Activated CD4-positive, alpha-beta T cell treated with anti-CD3 and anti-CD28 coated beads for 24 hours (primary cell): ENCODE data around the gene NTSR1.

ENCODE experiments used
- DNase-seq, 2 donors: peaks; one replicate each; pipeline ENCODE4 v3.0.0-alpha.2; 2020; ENCODE audit warnings: low read depth in 2 of 2

Gene NTSR1

GRCh38 chr20:62708591-62709536, at the start of gene NTSR1:
TSS of gene NTSR1 (plus strand) at chr20:62708836. CDS start at chr20:62709208, 372 bp downstream.
- DNase-seq: no peak

- no peak for DNase-seq
Measured at GRCh38 chr20:62659488-62660239, 49.0 kb upstream of the NTSR1 start.

- no peak for DNase-seq
Measured at GRCh38 chr20:62660240-62660615, 48.4 kb upstream of the NTSR1 start.

- no peak for DNase-seq
Measured at GRCh38 chr20:62660768-62661167, 47.9 kb upstream of the NTSR1 start.

GRCh38 chr20:62661647-62662046, 47.0 kb upstream of the NTSR1 start:
- DNase-seq: no peak

GRCh38 chr20:62662422-62662821, 46.2 kb upstream of the NTSR1 start:
- DNase-seq: no peak

GRCh38 chr20:62663145-62664018, 45.3 kb upstream of the NTSR1 start:
- DNase-seq: no peak

- DNase-seq: no peak
Measured at GRCh38 chr20:62664019-62664971, 44.3 kb upstream of the NTSR1 start.

GRCh38 chr20:62665153-62665754, 43.4 kb upstream of the NTSR1 start:
- DNase-seq: no peak

GRCh38 chr20:62665826-62666735, 42.6 kb upstream of the NTSR1 start:
- no peak for DNase-seq

- DNase-seq: no peak
Measured at GRCh38 chr20:62666736-62667529, 41.7 kb upstream of the NTSR1 start.

GRCh38 chr20:62667530-62668440, 40.9 kb upstream of the NTSR1 start:
- no peak for DNase-seq

- no peak for DNase-seq
Measured at GRCh38 chr20:62668441-62669027, 40.1 kb upstream of the NTSR1 start.

- DNase-seq: no peak
Measured at GRCh38 chr20:62669249-62669648, 39.4 kb upstream of the NTSR1 start.

GRCh38 chr20:62670156-62670555, 38.5 kb upstream of the NTSR1 start:
- no peak for DNase-seq

GRCh38 chr20:62670998-62671397, 37.6 kb upstream of the NTSR1 start:
- DNase-seq: no peak

GRCh38 chr20:62671765-62672164, 36.9 kb upstream of the NTSR1 start:
- no peak for DNase-seq
